ENCODE data around the gene DPH2.

DPH2 gene

DNA sequence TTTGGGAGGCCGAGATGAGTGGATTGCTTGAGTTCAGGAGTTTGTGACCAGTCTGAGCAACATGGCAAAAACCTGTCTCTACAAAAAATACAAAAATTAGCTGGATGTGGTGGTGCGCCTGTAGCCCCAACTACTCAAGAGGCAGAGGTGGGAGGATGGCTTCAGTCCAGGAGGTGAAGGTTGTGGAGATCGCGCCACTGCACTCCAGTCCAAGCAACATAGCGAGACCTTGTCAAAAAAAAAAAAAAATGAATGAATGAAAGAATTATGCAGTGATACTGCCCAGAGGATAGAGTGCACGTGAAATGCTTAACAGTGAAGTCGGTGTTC lies 429 bp upstream of the DPH2 start:
- DNase-seq = no peak

DNA sequence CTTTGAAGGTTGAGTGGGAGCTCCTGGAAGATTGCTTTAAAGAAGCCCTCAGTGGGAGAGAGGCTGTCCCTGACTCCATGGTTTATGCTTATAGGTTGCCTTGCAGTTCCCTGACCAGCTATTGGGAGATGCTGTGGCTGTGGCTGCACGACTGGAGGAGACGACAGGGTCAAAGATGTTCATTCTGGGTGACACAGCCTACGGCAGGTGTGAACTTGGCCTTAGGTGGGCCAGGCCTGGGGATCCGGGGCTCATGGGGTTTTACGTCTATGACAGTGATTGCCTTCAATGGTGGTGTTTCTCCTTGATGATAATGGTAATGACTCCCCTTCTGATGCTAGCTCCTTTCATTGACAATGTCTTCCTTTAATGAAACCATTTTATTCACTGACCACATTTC lies 692 bp downstream of the DPH2 start:
- no peak for DNase-seq

GRCh38 chr1:43970911-43971310 lies 1.1 kb downstream of the DPH2 start:
- DNase-seq = no peak

- no peak for DNase-seq
Observed at GRCh38 chr1:43971336-43971980, 1.6 kb downstream of the DPH2 start.

GRCh38 chr1:43973981-43974442 lies 4.2 kb downstream of the DPH2 start:
- no peak for DNase-seq

DNA sequence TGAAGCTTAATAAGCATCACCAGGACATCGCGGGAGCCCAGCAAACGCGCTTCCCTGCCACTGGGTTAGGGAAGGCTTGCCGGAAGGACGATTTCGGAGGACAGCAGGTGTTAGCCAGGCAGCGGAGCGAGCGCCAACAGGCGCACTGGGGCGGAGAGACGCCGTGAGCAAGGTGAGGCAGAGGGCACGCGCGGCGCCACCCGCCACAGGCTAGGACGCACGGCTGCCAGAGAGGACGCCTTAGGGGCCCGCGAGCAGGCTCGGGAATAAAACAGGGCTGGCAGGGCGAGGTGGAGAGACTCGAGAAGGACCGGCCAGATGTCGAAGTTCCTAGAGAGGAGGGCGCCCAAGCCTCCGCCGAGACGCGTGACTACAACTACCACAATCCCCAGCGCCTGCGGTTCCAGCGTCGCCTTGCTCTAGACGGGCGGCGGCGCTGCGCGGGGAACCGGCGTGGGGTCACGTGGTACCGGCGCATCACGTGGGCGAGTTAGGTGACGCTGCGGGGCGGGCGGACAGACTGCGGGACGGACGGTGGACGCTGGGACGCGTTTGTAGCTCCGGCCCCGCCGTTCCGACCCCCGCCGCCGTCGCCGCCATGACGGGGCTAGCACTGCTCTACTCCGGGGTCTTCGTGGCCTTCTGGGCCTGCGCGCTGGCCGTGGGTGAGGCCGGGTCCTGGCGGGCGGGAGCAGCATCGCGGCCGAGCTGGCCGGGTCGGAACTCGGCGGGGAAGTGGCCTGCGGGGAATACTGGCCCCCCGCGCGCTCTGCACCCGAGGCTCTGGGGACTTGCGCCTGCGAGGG lies 4.8 kb downstream of the DPH2 start, which contains the start of gene ATP6V0B:
ATP6V0B (plus strand) TSS at position 518 of the 806 bp plus-strand sequence; CDS start at position 599, 81 bp downstream.
- DNase-seq = peak; percentile 83

DNA sequence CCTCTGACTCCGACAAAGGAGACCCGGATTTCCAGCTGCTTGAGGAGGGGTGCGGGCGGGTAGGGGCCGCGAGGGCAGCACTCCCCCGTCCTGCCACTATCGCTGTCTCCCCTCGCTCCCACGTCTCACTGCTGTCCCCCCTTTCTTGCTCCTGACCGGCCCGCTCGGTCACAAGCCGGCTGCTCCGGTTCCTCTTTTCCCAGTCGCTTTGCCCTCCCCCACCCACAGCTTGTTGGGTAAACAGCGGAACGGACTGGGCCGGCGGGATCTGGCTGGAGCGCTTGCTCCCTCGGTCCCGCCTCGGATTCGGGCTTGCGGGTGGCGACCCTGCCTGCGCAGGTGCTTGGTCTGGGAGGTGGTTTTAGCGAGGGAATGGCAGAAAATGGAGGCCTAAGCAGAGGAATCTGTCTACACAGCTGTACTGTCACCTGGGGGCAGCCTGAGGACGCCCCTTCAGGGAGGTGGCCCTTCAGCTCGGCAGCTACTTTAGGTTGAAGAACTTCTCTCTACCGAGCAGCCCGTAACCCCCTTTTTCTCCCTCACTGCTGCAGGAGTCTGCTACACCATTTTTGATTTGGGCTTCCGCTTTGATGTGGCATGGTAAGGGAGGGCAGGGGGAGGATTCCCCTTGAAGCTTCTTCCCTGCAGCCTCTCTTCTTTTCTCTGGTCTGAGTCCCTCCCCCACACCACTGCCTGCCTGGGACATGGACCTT lies 5.6 kb downstream of the DPH2 start:
- no peak for DNase-seq

DNA sequence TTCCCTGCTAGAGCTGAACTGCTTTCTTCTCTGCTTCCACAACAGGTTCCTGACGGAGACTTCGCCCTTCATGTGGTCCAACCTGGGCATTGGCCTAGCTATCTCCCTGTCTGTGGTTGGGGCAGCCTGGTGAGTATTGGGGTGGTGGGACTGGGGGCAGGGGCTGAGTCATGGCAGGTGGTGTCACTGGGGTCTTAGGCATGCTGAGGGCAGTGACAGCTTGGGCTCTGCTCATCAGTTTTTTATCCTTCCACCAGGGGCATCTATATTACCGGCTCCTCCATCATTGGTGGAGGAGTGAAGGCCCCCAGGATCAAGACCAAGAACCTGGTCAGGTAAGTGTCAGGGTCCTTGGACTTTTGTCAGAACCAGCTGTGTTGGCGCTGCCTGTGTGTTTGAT lies 6.2 kb downstream of the DPH2 start:
- DNase-seq = no peak

DNA sequence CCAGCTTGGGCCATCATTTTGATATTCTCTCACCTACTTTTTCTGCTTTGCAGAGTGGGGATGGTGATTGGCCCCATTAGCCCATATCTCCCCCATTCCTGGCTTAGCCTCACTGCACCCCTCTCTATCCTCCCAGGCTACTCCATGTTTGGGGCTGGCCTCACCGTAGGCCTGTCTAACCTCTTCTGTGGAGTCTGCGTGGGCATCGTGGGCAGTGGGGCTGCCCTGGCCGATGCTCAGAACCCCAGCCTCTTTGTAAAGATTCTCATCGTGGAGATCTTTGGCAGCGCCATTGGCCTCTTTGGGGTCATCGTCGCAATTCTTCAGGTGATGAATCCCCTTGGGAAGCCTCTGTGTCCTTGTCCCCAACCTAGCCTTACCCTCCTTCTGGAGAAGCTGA lies 7.1 kb downstream of the DPH2 start:
- no peak for DNase-seq

- DNase-seq = no peak
Observed at GRCh38 chr1:43977376-43978263, 7.8 kb downstream of the DPH2 start.

- no peak for DNase-seq
Observed at GRCh38 chr1:43978264-43978550, 8.4 kb downstream of the DPH2 start.

DNA sequence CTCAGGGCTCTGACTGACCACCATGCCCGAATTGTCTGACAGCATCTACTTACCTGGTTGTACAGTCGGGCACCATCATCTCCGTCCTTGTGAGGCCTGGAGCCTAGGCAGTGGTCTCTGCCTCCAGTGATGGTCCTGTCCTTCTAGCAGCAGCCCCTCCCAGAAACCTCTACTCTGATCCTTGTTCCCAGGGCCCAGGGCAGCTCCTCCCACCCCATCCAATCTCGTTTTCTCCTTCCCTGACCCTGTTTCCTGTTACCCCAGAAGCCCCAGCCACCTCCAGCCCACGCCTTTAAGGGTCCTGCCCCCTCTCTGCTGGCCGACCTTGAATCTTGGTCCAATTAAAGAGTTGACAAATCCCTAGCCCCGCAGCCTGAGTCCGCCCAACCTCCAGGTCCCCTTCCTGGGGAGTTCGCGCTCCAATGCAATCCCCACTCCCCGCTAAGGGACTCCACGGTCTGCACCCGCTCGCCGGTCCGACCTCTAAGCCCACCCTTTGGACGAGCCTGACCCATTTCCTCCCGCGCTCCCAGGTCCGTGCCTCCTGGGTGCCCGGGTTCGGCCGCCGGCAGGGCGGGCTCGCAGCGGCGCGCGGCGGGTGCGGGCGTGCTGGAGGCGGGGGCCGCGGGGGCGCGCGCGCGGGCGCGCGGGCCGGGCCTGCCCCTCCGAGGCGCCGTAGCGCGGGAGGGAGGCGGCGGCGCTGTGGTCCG lies 8.9 kb downstream of the DPH2 start, which contains the start of gene B4GALT2:
B4GALT2 (plus strand) TSS at position 660 of the 710 bp plus-strand sequence. CDS start 1,951 bp downstream, outside the sequence.
- no peak for DNase-seq

GRCh38 chr1:43979261-43979527 lies 9.4 kb downstream of the DPH2 start:
- no peak for DNase-seq

DNA sequence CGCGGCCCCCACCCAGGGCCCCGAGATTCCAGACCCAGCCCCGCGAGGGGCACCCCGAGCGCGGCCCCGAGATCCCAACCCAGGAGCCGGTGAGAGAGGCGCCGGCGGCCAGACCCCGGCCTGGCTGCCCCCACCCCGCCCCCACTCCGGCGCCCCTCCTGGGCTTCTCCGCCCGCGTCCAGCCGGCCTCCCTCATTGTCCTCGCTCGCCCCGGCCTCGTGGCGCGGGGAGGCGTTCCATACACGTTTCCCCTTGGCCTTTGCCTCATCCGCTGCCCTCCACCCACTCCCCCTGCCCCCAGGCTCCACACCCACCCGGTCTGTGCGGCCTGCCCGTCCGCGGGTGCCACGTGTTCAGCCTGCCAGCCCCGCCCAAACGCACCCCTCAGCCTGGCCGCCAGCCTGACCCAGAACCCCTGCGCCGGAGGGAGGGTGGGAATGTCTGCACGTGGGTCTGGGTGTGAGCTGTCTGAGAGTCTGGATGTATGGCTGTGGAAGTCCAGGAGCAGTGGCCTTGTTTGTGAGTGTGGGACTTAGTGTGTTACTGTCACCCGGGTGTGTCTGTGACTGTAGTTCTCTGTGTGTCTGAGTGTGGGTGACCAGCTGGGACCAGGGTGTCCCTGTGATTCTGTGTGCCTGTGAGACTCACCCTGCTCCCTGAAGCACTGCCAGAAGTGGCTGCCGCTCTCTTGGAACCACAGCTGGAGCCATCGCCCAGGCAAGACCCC lies 9.9 kb downstream of the DPH2 start:
- DNase-seq = no peak

- no peak for DNase-seq
Observed at GRCh38 chr1:43980255-43981134, 10.7 kb downstream of the DPH2 start.

DNA sequence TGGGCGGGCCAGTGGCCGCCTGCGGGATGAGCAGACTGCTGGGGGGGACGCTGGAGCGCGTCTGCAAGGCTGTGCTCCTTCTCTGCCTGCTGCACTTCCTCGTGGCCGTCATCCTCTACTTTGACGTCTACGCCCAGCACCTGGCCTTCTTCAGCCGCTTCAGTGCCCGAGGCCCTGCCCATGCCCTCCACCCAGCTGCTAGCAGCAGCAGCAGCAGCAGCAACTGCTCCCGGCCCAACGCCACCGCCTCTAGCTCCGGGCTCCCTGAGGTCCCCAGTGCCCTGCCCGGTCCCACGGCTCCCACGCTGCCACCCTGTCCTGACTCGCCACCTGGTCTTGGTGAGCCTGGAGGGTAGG lies 11.3 kb downstream of the DPH2 start:
- no peak for DNase-seq

DNA sequence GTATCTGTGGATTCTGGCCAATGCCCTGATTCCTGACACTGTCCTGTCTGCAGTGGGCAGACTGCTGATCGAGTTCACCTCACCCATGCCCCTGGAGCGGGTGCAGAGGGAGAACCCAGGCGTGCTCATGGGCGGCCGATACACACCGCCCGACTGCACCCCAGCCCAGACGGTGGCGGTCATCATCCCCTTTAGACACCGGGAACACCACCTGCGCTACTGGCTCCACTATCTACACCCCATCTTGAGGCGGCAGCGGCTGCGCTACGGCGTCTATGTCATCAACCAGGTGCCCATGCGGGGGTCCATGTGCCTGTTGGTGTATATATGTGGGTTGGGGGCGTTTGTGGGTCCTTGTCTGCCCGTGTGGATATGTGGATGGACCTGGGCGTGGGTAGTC lies 11.8 kb downstream of the DPH2 start:
- no peak for DNase-seq

GRCh38 chr1:43982241-43982640 lies 12.4 kb downstream of the DPH2 start:
- DNase-seq = no peak

GRCh38 chr1:43982808-43983207 lies 13.0 kb downstream of the DPH2 start:
- no peak for DNase-seq

GRCh38 chr1:43983253-43983899 lies 13.6 kb downstream of the DPH2 start:
- no peak for DNase-seq

Measured in NCI-H187 treated with DMSO at 0.1 percent for 48 hours (cell line).